ENCODE results near the gene FAM221A.
"Not testable (repeated sequence)": the region's sequence is repeated elsewhere in the genome, so short reads cannot be mapped to it uniquely, and the experiment has no call there.

Gene FAM221A

GRCh38 chr7:23709081-23709750, 29.2 kb downstream of the FAM221A start:
- no peak for DNase-seq

GRCh38 chr7:23710000-23710399, 30.0 kb downstream of the FAM221A start, which contains the start of gene STK31:
Gene STK31 (plus strand): TSS chr7:23710219. CDS start chr7:23710286, 67 bp downstream.
- DNase-seq = no peak

GRCh38 chr7:23712368-23713284, 32.6 kb downstream of the FAM221A start:
- DNase-seq = no peak

GRCh38 chr7:23713285-23714149, 33.5 kb downstream of the FAM221A start:
- DNase-seq = no peak

GRCh38 chr7:23714150-23714464, 34.1 kb downstream of the FAM221A start:
- no peak for DNase-seq

GRCh38 chr7:23714579-23714978, 34.6 kb downstream of the FAM221A start:
- no peak for DNase-seq

GRCh38 chr7:23715099-23715498, 35.1 kb downstream of the FAM221A start:
- DNase-seq = no peak

GRCh38 chr7:23717788-23718187, 37.8 kb downstream of the FAM221A start:
- DNase-seq = no peak

GRCh38 chr7:23721456-23721855, 41.5 kb downstream of the FAM221A start:
- no peak for DNase-seq

GRCh38 chr7:23722587-23723216, 42.7 kb downstream of the FAM221A start:
- not testable (repeated sequence) for DNase-seq

GRCh38 chr7:23724113-23724512, 44.1 kb downstream of the FAM221A start:
- not testable (repeated sequence) for DNase-seq

GRCh38 chr7:23742051-23742450, 62.1 kb downstream of the FAM221A start:
- no peak for DNase-seq

- no peak for DNase-seq
Measured at GRCh38 chr7:23743226-23743625, 63.2 kb downstream of the FAM221A start.

- DNase-seq = no peak
Measured at GRCh38 chr7:23746629-23747028, 66.6 kb downstream of the FAM221A start.

GRCh38 chr7:23751852-23752251, 71.9 kb downstream of the FAM221A start:
- no peak for DNase-seq

All from activated naive CD4-positive, alpha-beta T cell (primary cell).